ENCODE results near the gene ANKS1A.

DNA sequence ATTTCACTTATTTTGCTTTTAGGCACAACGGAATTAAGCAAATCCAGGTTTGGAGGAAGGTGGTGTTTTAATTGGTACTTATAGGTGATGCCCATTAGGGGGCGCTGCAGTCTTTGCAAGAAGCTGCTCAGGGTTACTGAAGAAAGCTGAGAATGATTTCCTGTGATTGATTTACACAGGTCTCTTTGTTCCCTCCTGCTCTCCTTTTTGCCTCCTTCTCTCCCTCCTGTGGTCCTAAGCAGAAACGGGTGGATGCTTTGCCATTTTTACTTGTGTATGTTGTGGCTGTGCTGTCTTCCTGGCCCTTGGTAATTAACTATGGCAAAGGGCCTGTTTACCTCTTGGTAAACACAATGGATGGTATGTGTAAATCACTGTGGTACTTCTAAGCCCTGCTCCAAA is 97.8 kb downstream of the ANKS1A start:
- TF ChIP-seq EZH2 (IDR thresholded peaks at IDR 0.05; ENCODE audit: insufficient read depth, poor library complexity, severe bottlenecking) (no peak), EZH2phosphoT487 (IDR thresholded peaks at IDR 0.05; ENCODE audit: insufficient read depth, low read depth) (no peak)
